ENCODE data around the gene HSPA6.

Gene HSPA6

GRCh38 chr1:161502181-161502580, 22.2 kb upstream of the HSPA6 start:
- ATAC-seq: no peak
- TF ChIP-seq ZFP3 (CRISPR knock-in tag; IDR thresholded peaks at IDR 0.05): no peak

GRCh38 chr1:161502641-161503393, 21.5 kb upstream of the HSPA6 start:
- ATAC-seq: no peak
- TF ChIP-seq PATZ1 (CRISPR knock-in tag; IDR thresholded peaks at IDR 0.05; ENCODE audit: borderline replicate concordance): no peak
- no peak for TF ChIP-seq TOX (CRISPR knock-in tag; IDR thresholded peaks at IDR 0.05; ENCODE audit: borderline replicate concordance)
- TF ChIP-seq CSDC2 (CRISPR knock-in tag; IDR thresholded peaks at IDR 0.05): no peak
- TF ChIP-seq ZNF70 (CRISPR knock-in tag; IDR thresholded peaks at IDR 0.05): no peak
- TF ChIP-seq ZFP30 (CRISPR knock-in tag; IDR thresholded peaks at IDR 0.05): no peak
- no peak for TF ChIP-seq TSHZ2 (CRISPR knock-in tag; IDR thresholded peaks at IDR 0.05)
- TF ChIP-seq RARB (CRISPR knock-in tag; IDR thresholded peaks at IDR 0.05): no peak

GRCh38 chr1:161503394-161503748, 21.0 kb upstream of the HSPA6 start:
- TF ChIP-seq PATZ1 (CRISPR knock-in tag; IDR thresholded peaks at IDR 0.05; ENCODE audit: borderline replicate concordance): no peak
- no peak for TF ChIP-seq ZNF565 (CRISPR knock-in tag; conservative IDR thresholded peaks at IDR 0.05; ENCODE audit: low read depth)
- no peak for TF ChIP-seq CREB5 (CRISPR knock-in tag; IDR thresholded peaks at IDR 0.05; ENCODE audit: low read depth)
- TF ChIP-seq ISL1 (CRISPR knock-in tag; IDR thresholded peaks at IDR 0.05): no peak
- no peak for TF ChIP-seq ZC3H10 (CRISPR knock-in tag; IDR thresholded peaks at IDR 0.05)
- no peak for TF ChIP-seq CSDC2 (CRISPR knock-in tag; IDR thresholded peaks at IDR 0.05)
- no peak for TF ChIP-seq TCF4 (CRISPR knock-in tag; IDR thresholded peaks at IDR 0.05; ENCODE audit: borderline replicate concordance)
- TF ChIP-seq TOX (CRISPR knock-in tag; IDR thresholded peaks at IDR 0.05; ENCODE audit: borderline replicate concordance): no peak
- TF ChIP-seq SNAI2 (CRISPR knock-in tag; IDR thresholded peaks at IDR 0.05): no peak
- no peak for TF ChIP-seq OSR1 (CRISPR knock-in tag; IDR thresholded peaks at IDR 0.05)
- TF ChIP-seq ZNF8 (CRISPR knock-in tag; IDR thresholded peaks at IDR 0.05): no peak
- no peak for TF ChIP-seq ESRRG (CRISPR knock-in tag; IDR thresholded peaks at IDR 0.05)
- TF ChIP-seq POU6F1 (CRISPR knock-in tag; IDR thresholded peaks at IDR 0.05; ENCODE audit: borderline replicate concordance, low read depth): no peak
- TF ChIP-seq ARNTL (CRISPR knock-in tag; IDR thresholded peaks at IDR 0.05; ENCODE audit: borderline replicate concordance, low read depth): no peak
- TF ChIP-seq BACH2 (CRISPR knock-in tag; IDR thresholded peaks at IDR 0.05; ENCODE audit: borderline replicate concordance): no peak
- TF ChIP-seq RARB (CRISPR knock-in tag; IDR thresholded peaks at IDR 0.05): no peak
- no peak for TF ChIP-seq TSHZ2 (CRISPR knock-in tag; IDR thresholded peaks at IDR 0.05)
- TF ChIP-seq CSRNP3 (CRISPR knock-in tag; IDR thresholded peaks at IDR 0.05): no peak
- no peak for TF ChIP-seq ZFP30 (CRISPR knock-in tag; IDR thresholded peaks at IDR 0.05)
- TF ChIP-seq ZFP3 (CRISPR knock-in tag; IDR thresholded peaks at IDR 0.05): no peak
- ATAC-seq: no peak

Data from SK-N-SH treated with all-trans-retinoic acid at 6 μM for 48 hours (cell line).